HG02884 (cell line): Measurements from ENCODE around the gene DCC.
"Not testable (repeated sequence)": the region's sequence is repeated elsewhere in the genome, so short reads cannot be mapped to it uniquely, and the experiment has no call there.

Source experiments
- ATAC-seq: cut with Tn5 transposase; IDR thresholded peaks from one replicate; pipeline ENCODE4 v1.9.1; 2021; ENCODE audit warnings: mild to moderate bottlenecking, moderate library complexity; ENCODE audit not compliant: unreplicated experiment

DCC gene

DNA sequence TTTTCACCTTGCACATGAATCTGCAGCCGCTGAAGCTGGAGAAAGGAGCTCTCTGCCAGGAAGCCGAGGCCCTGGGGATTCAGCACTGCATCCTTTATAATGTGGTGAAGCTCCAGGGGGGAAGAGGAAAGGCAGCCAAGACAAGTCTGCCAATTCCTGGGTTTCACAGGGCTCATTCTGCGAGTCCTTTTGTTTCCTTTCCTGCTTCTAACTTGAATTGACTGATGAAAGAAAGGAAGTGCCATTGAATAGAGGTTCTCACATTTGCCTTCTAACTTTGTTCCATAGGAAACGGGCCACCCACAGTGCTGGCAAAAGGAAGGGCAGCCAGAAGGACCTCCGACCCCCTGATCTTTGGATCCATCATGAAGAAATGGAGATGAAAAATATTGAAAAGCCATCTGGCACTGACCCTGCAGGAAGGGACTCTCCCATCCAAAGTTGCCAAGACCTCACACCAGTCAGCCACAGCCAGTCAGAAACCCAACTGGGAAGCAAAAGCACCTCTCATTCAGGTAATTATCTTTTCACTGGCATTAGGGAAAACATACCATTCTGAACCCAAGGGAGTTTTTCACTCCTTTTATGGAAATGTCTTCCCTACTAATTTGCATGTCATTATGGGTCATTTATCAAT lies 1119.1 kb downstream of the DCC start:
- ATAC-seq = no peak

DNA sequence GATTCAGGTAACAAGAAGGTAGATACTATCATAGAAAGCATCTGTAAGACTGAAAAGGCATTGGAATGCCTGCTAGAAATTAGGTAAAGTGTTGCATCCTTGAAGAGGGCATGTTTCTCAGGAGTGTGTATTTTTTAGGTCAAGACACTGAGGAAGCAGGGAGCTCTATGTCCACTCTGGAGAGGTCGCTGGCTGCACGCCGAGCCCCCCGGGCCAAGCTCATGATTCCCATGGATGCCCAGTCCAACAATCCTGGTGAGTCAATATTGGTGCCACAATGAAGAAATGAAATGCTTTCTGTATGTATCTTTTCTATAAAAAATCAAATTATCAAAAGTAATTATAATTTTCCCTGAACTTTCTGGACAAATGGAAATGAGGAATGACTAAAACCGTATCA lies 1127.8 kb downstream of the DCC start:
- no peak for ATAC-seq

GRCh38 chr18:53468173-53468572 lies 1128.2 kb downstream of the DCC start:
- ATAC-seq = not testable (repeated sequence)

GRCh38 chr18:53472546-53472945 lies 1132.5 kb downstream of the DCC start:
- ATAC-seq = no peak

GRCh38 chr18:53478155-53478554 lies 1138.2 kb downstream of the DCC start:
- no peak for ATAC-seq

- ATAC-seq = no peak
Observed at GRCh38 chr18:53486296-53486695, 1146.3 kb downstream of the DCC start.

DNA sequence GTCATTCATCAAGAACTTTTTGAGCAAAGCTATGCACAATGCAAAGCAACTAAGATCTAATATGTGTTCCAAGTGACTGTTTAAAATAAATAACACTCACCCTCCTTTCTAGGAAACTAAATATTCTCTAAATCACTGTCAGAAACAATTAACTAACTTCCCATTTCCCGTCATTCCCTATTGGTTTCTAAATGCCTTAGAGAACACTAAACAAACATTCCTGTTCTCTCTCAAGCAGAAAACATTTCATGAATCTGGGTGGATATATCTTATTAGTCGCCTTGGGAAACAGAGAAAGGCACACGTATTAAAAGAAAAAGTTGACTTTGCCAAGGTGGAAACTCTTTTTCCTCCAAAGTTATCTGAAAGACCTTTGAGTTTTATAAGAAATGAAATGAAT lies 1149.3 kb downstream of the DCC start:
- ATAC-seq = no peak

DNA sequence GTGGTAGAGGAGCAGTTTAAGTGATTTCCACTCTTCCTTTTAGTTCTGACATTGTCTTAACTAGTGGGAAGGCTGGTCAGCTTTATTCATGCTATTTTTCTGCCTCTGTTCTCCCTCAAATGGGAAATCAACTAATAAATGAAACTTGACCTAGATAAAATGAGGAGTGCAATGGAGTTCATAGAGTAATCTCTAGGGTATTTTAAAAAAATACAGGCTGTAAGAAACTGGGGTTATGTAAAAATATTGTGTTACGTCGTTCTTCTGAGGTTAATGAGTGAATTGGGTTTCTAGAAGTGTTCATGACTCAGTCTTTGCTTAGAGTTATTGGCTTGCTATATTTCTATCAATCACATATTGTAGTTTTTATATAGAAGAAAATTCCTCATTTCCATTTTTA lies 1150.0 kb downstream of the DCC start:
- no peak for ATAC-seq

GRCh38 chr18:53496028-53496427 lies 1156.0 kb downstream of the DCC start:
- ATAC-seq = no peak

DNA sequence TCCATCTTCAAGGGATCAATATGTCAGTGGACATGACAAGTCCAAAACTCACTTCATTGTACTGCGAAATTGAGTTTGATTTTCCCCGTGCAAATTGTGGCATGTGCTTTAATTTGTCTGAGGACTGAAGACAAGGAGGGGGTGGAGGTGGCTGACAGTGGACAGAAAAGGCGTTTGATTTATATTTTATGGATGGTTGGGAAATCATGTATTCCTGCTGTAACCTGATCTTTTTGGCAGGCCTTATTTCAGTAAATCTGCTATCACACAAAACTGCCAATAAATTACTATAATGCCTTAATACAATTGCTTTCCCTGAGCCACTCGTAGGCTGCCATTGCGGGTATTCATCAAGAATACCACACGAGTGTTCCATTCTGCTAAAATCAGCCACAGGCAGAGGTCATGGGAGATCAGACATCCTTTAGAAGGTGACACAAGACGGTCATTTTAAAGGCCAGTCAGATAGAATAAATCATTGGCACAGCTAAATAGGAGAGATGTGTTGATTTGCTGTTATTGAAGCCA lies 1164.0 kb downstream of the DCC start:
- no peak for ATAC-seq

- ATAC-seq = no peak
Observed at GRCh38 chr18:53508529-53508928, 1168.5 kb downstream of the DCC start.

- ATAC-seq = no peak
Observed at GRCh38 chr18:53509886-53510285, 1169.9 kb downstream of the DCC start.

GRCh38 chr18:53511725-53512124 lies 1171.7 kb downstream of the DCC start:
- ATAC-seq = not testable (repeated sequence)

- no peak for ATAC-seq
Observed at GRCh38 chr18:53521068-53521467, 1181.1 kb downstream of the DCC start.

GRCh38 chr18:53526101-53526870 lies 1186.3 kb downstream of the DCC start:
- no peak for ATAC-seq

DNA sequence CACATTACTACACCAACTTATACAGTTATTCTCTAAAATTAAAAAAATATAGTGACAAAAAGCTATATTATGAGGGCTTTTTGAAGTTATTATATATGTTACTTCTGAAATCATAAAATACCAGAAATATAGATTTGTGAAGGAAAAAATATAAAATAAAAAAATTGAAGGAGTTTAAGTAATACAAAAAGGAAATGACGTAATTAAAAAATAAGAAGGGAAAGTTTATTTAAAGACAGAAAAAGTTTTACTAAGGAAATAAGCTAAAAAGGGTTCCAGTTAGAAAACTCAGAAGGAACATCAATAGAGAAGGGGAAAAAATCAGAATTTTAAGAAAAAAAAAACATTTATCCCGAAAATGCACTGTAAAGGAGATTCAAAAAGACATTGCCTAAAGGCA lies 1187.4 kb downstream of the DCC start:
- no peak for ATAC-seq

GRCh38 chr18:53531187-53531586 lies 1191.2 kb downstream of the DCC start:
- no peak for ATAC-seq

DNA sequence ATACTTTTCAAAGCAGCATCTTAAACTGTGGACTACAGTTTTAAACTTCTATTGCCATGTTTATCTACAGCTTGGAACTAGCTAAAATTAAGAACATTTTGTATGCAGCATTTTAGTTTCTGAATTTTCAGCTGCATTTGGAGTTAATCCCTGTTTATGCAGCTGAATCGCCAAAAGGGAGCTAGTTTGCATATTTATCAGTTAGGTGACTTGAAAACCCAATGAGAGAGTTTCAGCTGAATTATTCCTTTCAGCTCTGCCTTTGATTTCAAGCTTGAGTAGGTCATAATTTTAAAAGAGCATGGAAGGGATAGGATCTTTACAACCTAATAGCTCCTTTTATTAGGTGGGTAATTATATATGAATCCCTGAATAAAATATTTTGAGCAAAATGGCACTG lies 1191.9 kb downstream of the DCC start:
- no peak for ATAC-seq

GRCh38 chr18:53534203-53534602 lies 1194.2 kb downstream of the DCC start:
- no peak for ATAC-seq

DNA sequence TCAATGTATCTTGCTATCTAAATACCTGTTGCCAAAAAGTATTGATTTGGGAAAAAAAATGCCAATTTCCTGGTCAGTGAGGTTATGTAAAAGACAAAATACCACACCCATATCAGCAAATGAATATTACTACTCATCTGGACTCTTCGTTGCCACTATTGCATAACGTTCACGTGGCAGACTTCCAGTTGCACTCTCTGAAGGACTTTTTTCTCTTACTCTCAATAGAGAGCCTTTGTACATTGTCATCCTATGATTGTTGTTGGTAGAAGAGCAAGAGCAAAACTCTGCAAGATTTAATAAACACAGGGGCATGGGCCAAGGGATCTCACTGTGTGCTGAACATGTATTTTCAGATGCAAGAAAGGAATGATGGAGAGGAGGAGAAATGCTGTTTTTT lies 1194.7 kb downstream of the DCC start:
- no peak for ATAC-seq

DNA sequence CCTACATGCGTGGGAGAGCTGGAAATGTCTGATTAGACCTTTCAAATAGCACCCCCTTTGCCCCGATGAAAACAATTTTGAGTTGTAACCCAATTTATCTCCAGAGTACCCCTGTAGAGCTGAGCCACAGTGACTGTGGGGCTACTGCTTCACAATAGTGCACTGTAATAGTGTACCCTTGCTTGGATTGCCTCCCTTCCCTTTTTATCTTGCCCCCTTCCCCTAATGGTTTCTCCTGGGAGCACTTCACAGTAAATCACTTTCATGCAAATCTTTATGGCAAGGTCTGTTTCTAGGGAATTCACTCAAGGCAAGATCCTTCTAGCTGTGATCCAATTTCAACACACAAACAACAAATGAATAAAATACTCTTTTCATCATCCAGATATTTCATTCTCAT lies 1196.9 kb downstream of the DCC start:
- ATAC-seq = no peak

GRCh38 chr18:53541924-53542323 lies 1201.9 kb downstream of the DCC start:
- no peak for ATAC-seq
